ENCODE data around the gene ZDHHC14.

GRCh38 chr6:157490611-157491269, 109.8 kb downstream of the ZDHHC14 start:
- TF ChIP-seq, protein P1, sequence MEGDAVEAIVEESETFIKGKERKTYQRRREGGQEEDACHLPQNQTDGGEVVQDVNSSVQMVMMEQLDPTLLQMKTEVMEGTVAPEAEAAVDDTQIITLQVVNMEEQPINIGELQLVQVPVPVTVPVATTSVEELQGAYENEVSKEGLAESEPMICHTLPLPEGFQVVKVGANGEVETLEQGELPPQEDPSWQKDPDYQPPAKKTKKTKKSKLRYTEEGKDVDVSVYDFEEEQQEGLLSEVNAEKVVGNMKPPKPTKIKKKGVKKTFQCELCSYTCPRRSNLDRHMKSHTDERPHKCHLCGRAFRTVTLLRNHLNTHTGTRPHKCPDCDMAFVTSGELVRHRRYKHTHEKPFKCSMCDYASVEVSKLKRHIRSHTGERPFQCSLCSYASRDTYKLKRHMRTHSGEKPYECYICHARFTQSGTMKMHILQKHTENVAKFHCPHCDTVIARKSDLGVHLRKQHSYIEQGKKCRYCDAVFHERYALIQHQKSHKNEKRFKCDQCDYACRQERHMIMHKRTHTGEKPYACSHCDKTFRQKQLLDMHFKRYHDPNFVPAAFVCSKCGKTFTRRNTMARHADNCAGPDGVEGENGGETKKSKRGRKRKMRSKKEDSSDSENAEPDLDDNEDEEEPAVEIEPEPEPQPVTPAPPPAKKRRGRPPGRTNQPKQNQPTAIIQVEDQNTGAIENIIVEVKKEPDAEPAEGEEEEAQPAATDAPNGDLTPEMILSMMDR (conservative IDR thresholded peaks at IDR 0.05 in 1 of 2, IDR thresholded peaks at IDR 0.05 in 1 of 2; ENCODE audit: extremely low read depth in 1 of 2, insufficient read depth in 1 of 2, low read depth in 1 of 2, low read length in 2 of 2), result no peak
- TF ChIP-seq EZH2 (IDR thresholded peaks at IDR 0.05; ENCODE audit: borderline replicate concordance, low read length), result no peak
